Activated CD8-positive, alpha-beta memory T cell treated with anti-CD3 and anti-CD28 coated beads, Interleukin-2, amount 10 ng/mL, durations not matched to agents 7 days and 5 days (primary cell): Measurements from ENCODE around the gene TNIP1. TPM values are rescaled to one million over a fixed set of nuclear protein-coding genes. Genes with fewer than 3 reads are reported as not detected.

Experiments used
- ATAC-seq: fragments of 150-1000 bp; cut with Tn5 transposase; one replicate; pipeline ENCODE4 v1.10.0; 2021; ENCODE audit warnings: moderate library complexity
- CTCF ChIA-PET: fragments of 350-600 bp; sonication (Branson Sonifier 250); formaldehyde crosslinking; loops from one replicate; lab custom pipeline; 2021; ENCODE audit warnings: antibody characterized with exemption; lab: Charles Lee
- DNase-seq: peaks from one replicate; pipeline ENCODE4 v3.0.0-alpha.2; 2020
- H3K27ac Mint-ChIP-seq: one replicate; pipeline ENCODE4 v1.8.0; 2021; ENCODE audit warnings: mild to moderate bottlenecking, mixed read lengths
- H3K27me3 Mint-ChIP-seq: one replicate; pipeline ENCODE4 v1.8.0; 2021; ENCODE audit warnings: mixed read lengths
- H3K36me3 Mint-ChIP-seq: one replicate; pipeline ENCODE4 v1.8.0; 2021; ENCODE audit warnings: mild to moderate bottlenecking, mixed read lengths
- H3K4me1 Mint-ChIP-seq: one replicate; pipeline ENCODE4 v1.8.0; 2021; ENCODE audit warnings: mixed read lengths
- H3K4me3 Mint-ChIP-seq: one replicate; pipeline ENCODE4 v1.8.0; 2021; ENCODE audit warnings: mild to moderate bottlenecking, moderate library complexity, mixed read lengths
- H3K9me3 Mint-ChIP-seq: one replicate; pipeline ENCODE4 v1.8.0; 2022; ENCODE audit warnings: low read depth, mixed read lengths
- total RNA-seq, 2 experiments: library from RNA; stranded (reverse); gene quantifications; one replicate each; pipeline ENCODE4 v1.2.3, GENCODE V29; 2021

TNIP1 gene
- total RNA-seq, 2 experiments from 2014 or later, result 136 to 201 TPM

GRCh38 chr5:151066920-151067319, 13.9 kb downstream of the TNIP1 start:
- CTCF ChIA-PET, result interaction anchor here (3.1 kb wide), 1 partner anchor 47 kb away, joined by 12 read pairs; no protein-coding TSS in a partner anchor
- peaks cover 39% of the 10 kb centered on the region for H3K36me3 Mint-ChIP-seq
- H3K4me1 Mint-ChIP-seq, result peaks cover 66% of the 10 kb centered on the region
- ATAC-seq (no peak), DNase-seq (no peak)
- H3K27me3 Mint-ChIP-seq, result no peaks in the 10 kb centered on the region
- no peaks in the 10 kb centered on the region for H3K9me3 Mint-ChIP-seq
- H3K4me3 Mint-ChIP-seq, result no peak overlapping the region
- H3K27ac Mint-ChIP-seq, result no peak overlapping the region

DNA sequence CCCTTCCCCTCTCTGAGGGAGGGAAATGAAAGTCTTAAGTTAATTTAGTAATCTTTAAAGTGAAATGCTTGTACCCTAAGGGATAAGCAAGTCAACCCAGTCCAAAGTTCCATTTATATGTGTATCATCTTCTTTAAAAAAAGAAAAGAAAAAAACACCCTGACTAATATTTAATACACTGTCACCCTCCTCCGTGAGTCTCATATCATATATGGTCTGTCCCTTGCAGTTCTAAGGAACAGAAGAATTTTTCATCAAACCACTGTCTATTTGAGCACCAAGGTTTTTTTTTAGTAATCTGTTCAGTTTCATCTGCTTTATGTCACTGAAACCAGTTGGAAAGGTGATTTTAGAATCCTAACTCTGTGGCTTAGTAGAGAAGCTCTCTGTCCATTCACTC, 15.2 kb downstream of the TNIP1 start:
- H3K27me3 Mint-ChIP-seq, result no peaks in the 10 kb centered on the region
- peak overlapping the region; percentile 14 for H3K27ac Mint-ChIP-seq
- CTCF ChIA-PET, result interaction anchor here (1.0 to 3.1 kb wide), 5 partner anchors 14 to 60 kb away, joined by 3 to 12 read pairs (median 9); no protein-coding TSS in a partner anchor
- peaks cover 47% of the 10 kb centered on the region for H3K36me3 Mint-ChIP-seq
- DNase-seq, result no peak
- H3K9me3 Mint-ChIP-seq, result no peaks in the 10 kb centered on the region
- H3K4me1 Mint-ChIP-seq, result peaks cover 68% of the 10 kb centered on the region
- H3K4me3 Mint-ChIP-seq, result no peak overlapping the region
- no peak for ATAC-seq

- no peak overlapping the region for H3K27ac Mint-ChIP-seq
- ATAC-seq (no peak), DNase-seq (no peak)
- H3K36me3 Mint-ChIP-seq, result peaks cover 53% of the 10 kb centered on the region
- H3K4me3 Mint-ChIP-seq, result no peak overlapping the region
- peaks cover 70% of the 10 kb centered on the region for H3K4me1 Mint-ChIP-seq
- H3K27me3 Mint-ChIP-seq, result no peaks in the 10 kb centered on the region
- CTCF ChIA-PET, result interaction anchor here (0.8 to 3.1 kb wide), 5 partner anchors 13 to 105 kb away, joined by 3 to 12 read pairs (median 9); no protein-coding TSS in a partner anchor
- H3K9me3 Mint-ChIP-seq, result no peaks in the 10 kb centered on the region
Measured at GRCh38 chr5:151064916-151065499, 15.8 kb downstream of the TNIP1 start.

- H3K36me3 Mint-ChIP-seq, result peaks cover 61% of the 10 kb centered on the region
- H3K27ac Mint-ChIP-seq, result peak overlapping the region; percentile 5
- no peaks in the 10 kb centered on the region for H3K27me3 Mint-ChIP-seq
- no peaks in the 10 kb centered on the region for H3K9me3 Mint-ChIP-seq
- no peak overlapping the region for H3K4me3 Mint-ChIP-seq
- ATAC-seq, result no peak
- CTCF ChIA-PET, result interaction anchor here (1.0 to 2.2 kb wide), 4 partner anchors 12 to 52 kb away, joined by 4 to 9 read pairs (median 6); no protein-coding TSS in a partner anchor
- peaks cover 66% of the 10 kb centered on the region for H3K4me1 Mint-ChIP-seq
- DNase-seq, result no peak
Measured at GRCh38 chr5:151063142-151063989, 17.5 kb downstream of the TNIP1 start.

GRCh38 chr5:151062405-151063141, 18.3 kb downstream of the TNIP1 start:
- Mint-ChIP-seq H3K36me3 (peaks cover 55% of the 10 kb centered on the region), H3K4me1 (peaks cover 58% of the 10 kb centered on the region), H3K9me3 (no peaks in the 10 kb centered on the region), H3K4me3 (no peak overlapping the region), H3K27ac (no peak overlapping the region), H3K27me3 (no peaks in the 10 kb centered on the region)
- CTCF ChIA-PET, result interaction anchor here (1.0 to 2.2 kb wide), 5 partner anchors 11 to 63 kb away, joined by 3 to 9 read pairs (median 5); no protein-coding TSS in a partner anchor
- ATAC-seq (no peak), DNase-seq (no peak)

DNA sequence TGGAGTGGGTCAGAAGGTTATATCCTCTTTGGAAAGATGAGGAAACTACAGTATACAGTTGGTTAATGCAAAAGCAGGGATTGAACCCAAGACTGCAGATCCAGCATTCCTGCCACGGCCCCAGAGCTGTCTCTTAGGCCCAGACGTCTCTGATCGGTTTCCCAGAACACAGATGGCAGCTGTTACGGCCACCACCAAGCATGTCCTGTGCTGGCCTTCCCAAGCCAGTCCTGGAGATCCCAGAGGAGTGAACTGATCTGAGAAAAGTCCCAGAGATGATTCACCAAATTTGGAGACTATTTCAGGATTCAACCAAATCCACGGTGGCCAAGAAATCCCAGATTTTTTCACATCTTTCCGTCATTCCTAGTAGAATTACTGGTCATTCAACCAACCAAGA, 20.1 kb downstream of the TNIP1 start:
- Mint-ChIP-seq H3K9me3 (no peaks in the 10 kb centered on the region), H3K4me3 (no peak overlapping the region), H3K36me3 (peaks cover 44% of the 10 kb centered on the region), H3K4me1 (peaks cover 40% of the 10 kb centered on the region), H3K27me3 (no peaks in the 10 kb centered on the region), H3K27ac (no peak overlapping the region)
- no peak for ATAC-seq
- CTCF ChIA-PET, result interaction anchor here (0.7 to 1.3 kb wide), 3 partner anchors 10 to 51 kb away, joined by 3 to 5 read pairs (median 4); no protein-coding TSS in a partner anchor
- DNase-seq, result no peak

GRCh38 chr5:151058891-151059489, 21.8 kb downstream of the TNIP1 start:
- H3K27ac Mint-ChIP-seq, result peak overlapping the region; percentile 77
- H3K9me3 Mint-ChIP-seq, result no peaks in the 10 kb centered on the region
- ATAC-seq (peak; percentile 21), DNase-seq (no peak)
- CTCF ChIA-PET, result interaction anchor here (1.0 to 1.5 kb wide), 4 partner anchors 11 to 112 kb away, joined by 3 to 11 read pairs (median 6); no protein-coding TSS in a partner anchor
- peaks cover 47% of the 10 kb centered on the region for H3K36me3 Mint-ChIP-seq
- H3K4me3 Mint-ChIP-seq, result no peak overlapping the region
- no peaks in the 10 kb centered on the region for H3K27me3 Mint-ChIP-seq
- H3K4me1 Mint-ChIP-seq, result peaks cover 31% of the 10 kb centered on the region

GRCh38 chr5:151058301-151058700, 22.5 kb downstream of the TNIP1 start:
- H3K4me1 Mint-ChIP-seq, result peaks cover 29% of the 10 kb centered on the region
- H3K9me3 Mint-ChIP-seq, result no peaks in the 10 kb centered on the region
- H3K4me3 Mint-ChIP-seq, result no peak overlapping the region
- CTCF ChIA-PET, result interaction anchor here (1.1 to 1.5 kb wide), 4 partner anchors 10 to 107 kb away, joined by 3 to 11 read pairs (median 5); no protein-coding TSS in a partner anchor
- H3K27ac Mint-ChIP-seq, result peak overlapping the region; percentile 10
- ATAC-seq (no peak), DNase-seq (no peak)
- no peaks in the 10 kb centered on the region for H3K27me3 Mint-ChIP-seq
- peaks cover 46% of the 10 kb centered on the region for H3K36me3 Mint-ChIP-seq

- peaks cover 37% of the 10 kb centered on the region for H3K36me3 Mint-ChIP-seq
- ATAC-seq (no peak), DNase-seq (no peak)
- H3K27ac Mint-ChIP-seq, result no peak overlapping the region
- H3K9me3 Mint-ChIP-seq, result no peaks in the 10 kb centered on the region
- no peaks in the 10 kb centered on the region for H3K27me3 Mint-ChIP-seq
- H3K4me3 Mint-ChIP-seq, result no peak overlapping the region
- H3K4me1 Mint-ChIP-seq, result peaks cover 34% of the 10 kb centered on the region
- CTCF ChIA-PET, result interaction anchor here (1.1 to 2.3 kb wide), 2 partner anchors 59 to 108 kb away, joined by 3 to 17 read pairs; no protein-coding TSS in a partner anchor
Measured at GRCh38 chr5:151056379-151057325, 24.2 kb downstream of the TNIP1 start.

GRCh38 chr5:151055336-151055735, 25.5 kb downstream of the TNIP1 start:
- Mint-ChIP-seq H3K9me3 (no peaks in the 10 kb centered on the region), H3K4me3 (no peak overlapping the region), H3K4me1 (peaks cover 30% of the 10 kb centered on the region), H3K27ac (no peak overlapping the region), H3K36me3 (peaks cover 32% of the 10 kb centered on the region), H3K27me3 (no peaks in the 10 kb centered on the region)
- no peak for DNase-seq
- CTCF ChIA-PET, result interaction anchor here (1.0 to 2.3 kb wide), 2 partner anchors 60 to 109 kb away, joined by 4 to 17 read pairs; no protein-coding TSS in a partner anchor
- no peak for ATAC-seq

DNA sequence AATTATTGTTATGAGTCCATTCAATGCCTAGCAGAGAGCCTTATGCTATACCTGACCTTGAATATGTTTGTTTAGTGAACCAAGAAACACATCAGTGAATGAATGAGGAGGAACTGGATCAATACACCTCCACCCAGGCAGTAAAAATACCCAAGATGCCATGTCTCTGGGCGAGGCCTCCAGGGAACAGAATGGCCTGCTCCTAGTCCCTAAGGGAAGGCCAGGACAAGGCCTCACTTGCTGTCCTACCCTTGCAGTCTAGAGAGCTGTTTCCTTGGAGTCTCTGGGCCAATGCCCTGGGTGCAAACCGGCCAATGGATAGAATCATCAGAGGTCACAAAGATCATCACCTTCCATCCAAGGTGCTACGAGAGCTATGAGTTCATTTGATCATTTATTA, 26.1 kb downstream of the TNIP1 start:
- no peaks in the 10 kb centered on the region for H3K9me3 Mint-ChIP-seq
- no peak for DNase-seq
- no peak for ATAC-seq
- CTCF ChIA-PET, result interaction anchor here (1.0 to 2.3 kb wide), 2 partner anchors 61 to 110 kb away, joined by 4 to 17 read pairs; no protein-coding TSS in a partner anchor
- H3K36me3 Mint-ChIP-seq, result peaks cover 27% of the 10 kb centered on the region
- H3K4me3 Mint-ChIP-seq, result no peak overlapping the region
- no peak overlapping the region for H3K27ac Mint-ChIP-seq
- peaks cover 24% of the 10 kb centered on the region for H3K4me1 Mint-ChIP-seq
- H3K27me3 Mint-ChIP-seq, result no peaks in the 10 kb centered on the region
